Activated CD4-positive, alpha-beta T cell treated with anti-CD3 and anti-CD28 coated beads, Interleukin-2, amount 50 U/mL, for 48 hours (primary cell): ENCODE data around the gene FBRSL1.
A peak's percentile ranks its signal among the peaks of the same experiment; 100 is the strongest.
"Not testable (repeated sequence)": the region's sequence is repeated elsewhere in the genome, so short reads cannot be mapped to it uniquely, and the experiment has no call there.

Experiments
- DNase-seq, 2 experiments: peaks; one replicate each; pipeline ENCODE4 v3.0.0-alpha.2; 2020

FBRSL1 gene

DNA sequence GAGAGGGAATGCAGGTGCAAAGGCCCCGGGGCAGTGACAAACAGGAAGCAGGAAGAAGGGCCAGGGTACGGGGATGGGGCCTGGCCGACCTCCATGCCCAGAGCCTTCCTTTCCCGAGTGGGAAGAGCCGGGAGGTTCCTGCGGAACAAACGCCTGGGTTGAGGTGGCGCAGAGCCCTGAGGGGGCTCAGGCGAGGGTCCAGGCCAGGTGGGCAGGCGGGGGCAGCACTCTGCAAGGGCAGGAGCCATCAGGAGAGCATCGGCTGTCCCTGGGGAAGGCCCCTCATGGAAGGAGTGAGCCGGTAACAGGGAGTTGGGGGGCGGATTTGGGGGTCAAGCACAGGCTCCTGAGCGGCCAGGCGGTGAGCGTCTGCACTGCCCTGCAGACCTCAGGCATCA, 18.1 kb upstream of the FBRSL1 start:
- DNase-seq = no peak

DNA sequence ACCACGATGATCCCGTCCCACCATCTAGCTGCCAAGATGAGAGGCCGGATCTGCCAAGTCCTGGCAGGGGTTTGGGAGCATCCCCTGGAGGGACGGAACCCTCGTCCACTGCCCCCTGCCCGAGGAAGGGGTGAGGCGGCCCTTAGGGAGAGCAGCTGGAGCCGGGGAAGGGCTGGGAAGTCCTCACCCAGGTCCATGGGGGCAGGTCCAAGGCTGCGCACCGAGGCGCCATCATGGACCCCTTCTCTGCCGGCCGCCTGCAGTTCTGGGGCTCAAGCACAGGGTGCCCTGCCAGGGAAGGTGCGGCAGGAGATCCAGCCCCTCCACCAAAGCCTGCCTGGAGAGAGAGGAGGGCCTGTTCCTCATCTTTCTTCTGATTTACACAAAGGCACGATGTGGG, 17.6 kb upstream of the FBRSL1 start:
- no peak for DNase-seq

DNA sequence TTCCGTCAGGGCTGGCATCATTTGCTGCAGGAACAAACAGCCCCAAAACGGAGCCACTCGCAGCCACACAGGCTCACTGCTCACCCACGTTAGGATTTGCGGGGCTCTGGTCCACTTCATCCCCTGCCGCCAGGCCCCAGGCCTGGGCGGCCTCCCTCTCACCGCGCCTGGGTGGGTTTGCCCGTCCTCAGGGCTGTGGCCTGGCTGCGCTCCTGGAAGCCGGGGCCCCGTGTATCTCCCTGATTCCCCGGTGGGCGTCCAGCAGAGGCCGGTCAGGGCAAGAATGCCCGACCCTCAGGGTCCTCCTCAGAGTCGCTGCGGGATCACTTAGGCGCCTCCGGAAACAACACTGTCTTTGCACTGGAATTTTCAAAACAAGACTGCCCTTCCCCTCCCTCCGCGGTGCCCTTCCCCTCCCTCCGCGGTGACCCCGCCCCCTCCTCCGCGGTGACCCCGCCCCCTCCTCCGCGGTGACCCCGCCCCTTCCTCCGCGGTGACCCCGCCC, 15.7 kb upstream of the FBRSL1 start:
- DNase-seq = peak; percentile 25 to 34

DNA sequence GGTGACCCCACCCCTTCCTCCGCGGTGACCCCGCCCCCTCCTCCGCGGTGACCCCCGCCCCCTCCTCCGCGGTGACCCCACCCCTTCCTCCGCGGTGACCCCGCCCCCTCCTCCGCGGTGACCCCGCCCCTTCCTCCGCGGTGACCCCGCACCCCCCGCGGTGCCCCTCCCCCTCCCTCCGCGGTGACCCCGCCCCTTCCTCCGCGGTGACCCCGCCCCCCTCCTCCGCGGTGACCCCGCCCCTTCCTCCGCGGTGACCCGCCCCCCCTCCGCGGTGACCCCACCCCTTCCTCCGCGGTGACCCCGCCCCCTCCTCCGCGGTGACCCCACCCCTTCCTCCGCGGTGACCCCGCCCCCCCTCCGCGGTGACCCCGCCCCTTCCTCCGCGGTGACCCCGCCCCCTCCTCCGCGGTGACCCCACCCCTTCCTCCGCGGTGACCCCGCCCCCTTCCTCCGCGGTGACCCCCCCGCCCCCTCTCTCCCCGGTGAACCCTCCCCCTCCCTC, 15.1 kb upstream of the FBRSL1 start:
- not testable (repeated sequence) for DNase-seq

DNA sequence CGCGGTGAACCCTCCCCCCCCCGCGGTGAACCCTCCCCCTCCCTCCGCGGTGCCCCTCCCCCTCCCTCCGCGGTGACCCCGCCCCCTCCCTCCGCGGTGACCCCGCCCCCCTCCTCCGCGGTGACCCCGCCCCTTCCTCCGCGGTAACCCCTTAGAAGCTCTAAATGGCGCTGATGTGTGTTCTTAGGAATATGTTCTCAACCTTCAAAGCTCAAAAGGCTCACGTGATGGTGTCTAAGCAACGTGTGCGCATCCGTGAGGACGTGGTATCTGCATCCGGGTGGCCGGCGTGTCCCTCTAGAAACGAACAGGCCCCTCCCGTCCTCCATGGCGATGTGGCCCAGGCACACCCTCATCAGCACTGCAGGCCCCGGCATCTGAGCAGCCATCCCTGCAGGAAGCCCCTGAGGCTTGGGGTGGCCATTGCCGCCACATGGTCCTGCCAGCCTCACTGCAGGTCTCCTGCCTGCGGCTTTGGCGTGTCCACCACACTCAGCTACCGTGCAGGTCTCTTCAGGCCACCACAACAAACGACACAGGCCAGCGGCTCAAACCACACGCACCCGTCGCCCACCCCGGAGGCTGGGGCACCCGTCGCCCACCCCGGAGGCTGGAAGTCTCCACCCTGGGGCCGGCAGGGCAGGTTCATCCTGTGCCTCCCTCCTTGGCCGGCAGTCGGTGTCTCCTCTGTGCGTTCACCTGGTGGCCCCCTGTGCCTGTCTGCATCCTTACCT, 14.5 kb upstream of the FBRSL1 start:
- peak; percentile 32 to 33 for DNase-seq

DNA sequence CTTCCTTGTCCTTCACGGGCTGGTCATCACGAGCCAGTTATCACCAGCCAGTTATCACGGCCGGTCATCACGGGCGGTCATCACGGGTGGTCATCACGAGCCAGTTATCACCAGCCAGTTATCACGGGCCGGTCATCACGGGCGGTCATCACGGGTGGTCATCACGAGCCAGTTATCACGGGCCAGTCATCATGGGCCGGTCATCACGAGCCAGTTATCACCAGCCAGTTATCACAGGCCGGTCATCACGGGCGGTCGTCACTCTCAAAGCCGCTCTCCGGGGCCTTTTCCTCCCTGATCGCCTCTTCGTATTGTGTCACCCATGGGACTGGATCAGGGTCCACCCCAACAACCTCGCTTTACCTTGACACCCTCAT, 13.9 kb upstream of the FBRSL1 start:
- no peak for DNase-seq

DNA sequence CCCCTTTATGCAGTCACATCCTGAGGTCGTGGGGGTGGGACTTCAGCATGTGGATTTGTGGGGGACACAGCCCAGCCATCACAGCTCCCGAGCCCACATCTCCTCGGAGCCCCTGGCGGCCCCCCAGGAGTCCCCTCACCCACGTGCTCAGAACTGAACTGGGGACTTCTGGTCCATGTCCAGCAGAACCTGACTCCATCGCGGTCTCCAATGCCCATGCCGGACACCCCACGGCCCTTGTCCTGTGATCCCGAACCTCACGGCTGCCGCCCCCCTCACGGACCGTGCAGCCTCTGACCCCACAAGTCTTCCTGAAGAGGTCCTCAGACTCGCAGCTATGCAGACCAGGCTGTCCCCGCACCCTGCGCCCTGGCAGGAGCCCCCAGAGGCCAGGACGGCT, 13.5 kb upstream of the FBRSL1 start:
- no peak for DNase-seq

DNA sequence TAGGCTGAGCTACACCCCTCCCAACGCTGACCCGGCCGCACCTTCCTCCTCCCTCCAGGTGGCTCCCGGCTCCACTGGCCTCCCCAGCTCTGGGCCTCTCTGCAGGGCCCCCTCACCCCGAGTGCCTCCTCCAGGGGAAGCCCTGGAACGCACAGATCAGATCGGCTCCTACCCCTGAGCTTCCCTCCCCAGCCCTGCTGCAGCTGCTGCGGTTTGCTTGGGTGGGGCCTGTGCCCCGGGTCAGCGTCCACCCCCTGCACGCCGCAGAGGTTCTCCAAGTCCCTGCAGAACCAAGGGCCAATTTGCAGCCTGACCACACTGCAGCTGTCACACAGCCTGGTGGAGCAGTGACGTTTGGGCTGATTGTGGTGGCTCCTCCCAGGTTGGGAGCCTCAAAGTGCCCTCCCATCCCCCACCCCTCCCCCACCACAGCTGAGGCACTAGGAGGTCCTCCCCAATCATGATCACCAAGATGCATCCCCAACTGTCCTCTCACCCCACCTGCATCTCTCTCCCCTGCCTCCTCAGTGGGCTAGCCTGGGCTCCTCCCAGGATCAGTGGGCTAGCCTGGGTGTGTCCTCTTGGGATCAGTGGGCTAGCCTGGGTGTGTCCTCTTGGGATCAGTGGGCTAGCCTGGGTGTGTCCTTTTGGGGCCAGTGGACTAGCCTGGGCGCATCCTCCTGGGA, 12.8 kb upstream of the FBRSL1 start:
- DNase-seq = no peak

DNA sequence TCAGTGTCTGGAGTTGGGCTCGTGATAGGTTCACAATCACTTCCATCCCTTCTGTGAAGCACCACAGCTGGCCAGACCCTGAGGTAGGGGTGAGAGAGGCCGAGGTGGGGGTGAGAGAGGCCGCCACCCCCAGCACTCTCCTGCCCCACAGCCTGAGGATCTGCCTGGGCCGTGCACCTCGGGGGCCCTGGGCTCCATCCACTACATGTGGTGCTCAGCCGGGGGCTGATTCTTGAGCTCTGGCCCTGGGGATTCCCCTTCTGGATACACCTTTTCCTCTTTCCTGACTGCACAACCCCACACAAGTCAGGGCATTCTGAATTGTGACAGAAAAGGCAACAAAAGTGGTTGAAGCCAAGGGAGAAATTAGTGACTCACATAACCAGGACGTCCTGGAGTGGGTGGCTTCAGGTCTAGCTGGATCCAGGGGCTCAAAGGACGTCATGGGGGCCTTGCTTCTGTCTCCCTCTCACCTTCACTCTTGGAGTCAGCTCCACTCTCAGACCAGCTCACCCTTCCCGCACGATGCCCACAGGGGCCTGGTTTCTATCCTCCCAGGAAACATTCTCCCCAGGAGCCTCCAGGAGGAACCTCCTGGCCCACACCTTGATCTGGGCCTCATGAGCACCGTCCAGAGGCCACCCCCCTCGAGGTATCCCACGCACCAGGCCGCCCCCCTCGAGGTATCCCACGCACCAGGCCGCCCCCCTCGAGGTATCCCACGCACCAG, 12.1 kb upstream of the FBRSL1 start:
- no peak for DNase-seq

DNA sequence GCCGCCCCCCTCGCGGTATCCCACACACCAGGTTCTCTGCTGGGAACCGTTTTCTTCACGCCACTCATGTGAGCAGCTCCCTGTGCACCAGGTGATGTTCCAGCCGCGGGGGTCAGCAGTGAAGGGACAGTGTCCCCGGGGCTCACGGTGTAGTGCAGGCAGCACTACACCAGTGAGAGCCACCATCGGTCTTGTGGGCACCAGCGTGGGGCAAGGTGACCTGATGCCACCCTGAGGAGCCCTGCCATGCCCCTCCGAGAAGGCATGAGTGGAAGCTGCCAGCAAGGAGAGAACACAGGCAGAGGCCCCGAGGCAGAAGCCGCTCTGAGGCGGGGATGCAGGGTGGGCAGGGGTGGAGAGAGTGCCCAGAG, 11.5 kb upstream of the FBRSL1 start:
- no peak for DNase-seq

DNA sequence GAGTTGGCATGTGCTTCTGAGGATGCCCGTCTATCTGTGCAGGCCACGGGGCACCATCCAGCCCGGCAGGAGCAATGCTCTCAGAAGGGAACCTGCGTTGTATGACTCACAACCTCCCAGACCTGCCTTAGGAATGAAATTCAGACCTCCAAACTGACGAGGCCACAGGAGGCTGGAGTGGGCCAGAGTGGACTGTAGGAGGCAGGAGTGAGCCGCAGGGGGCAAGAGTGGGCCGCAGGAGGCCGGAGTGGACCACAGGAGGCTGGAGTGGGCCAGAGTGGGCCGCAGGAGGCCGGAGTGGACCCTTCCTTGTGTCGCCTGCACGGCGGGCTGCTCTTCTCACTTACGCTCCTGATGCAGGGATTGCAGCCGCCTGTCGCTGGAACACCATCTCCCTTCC, 11.1 kb upstream of the FBRSL1 start:
- DNase-seq = no peak

DNA sequence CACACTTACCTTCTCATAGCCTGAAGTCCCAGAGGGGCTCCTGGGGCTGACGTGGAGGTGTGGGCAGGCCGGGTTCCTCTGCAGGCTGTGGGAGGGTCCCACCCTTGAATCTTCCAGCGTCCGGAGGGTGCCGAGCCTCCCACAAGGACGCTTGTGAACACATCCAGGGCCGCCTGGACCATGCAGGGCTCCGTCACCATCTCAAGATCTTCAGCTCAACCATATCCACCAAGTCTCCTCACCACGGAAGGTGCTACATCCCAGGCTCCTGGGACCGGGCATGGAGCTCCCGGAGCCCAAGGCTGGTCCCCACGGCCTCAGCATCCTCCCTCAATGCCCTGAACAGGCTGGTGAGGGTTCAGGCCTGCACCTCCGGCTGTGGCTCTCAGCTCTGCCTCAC, 10.7 kb upstream of the FBRSL1 start:
- DNase-seq = no peak

DNA sequence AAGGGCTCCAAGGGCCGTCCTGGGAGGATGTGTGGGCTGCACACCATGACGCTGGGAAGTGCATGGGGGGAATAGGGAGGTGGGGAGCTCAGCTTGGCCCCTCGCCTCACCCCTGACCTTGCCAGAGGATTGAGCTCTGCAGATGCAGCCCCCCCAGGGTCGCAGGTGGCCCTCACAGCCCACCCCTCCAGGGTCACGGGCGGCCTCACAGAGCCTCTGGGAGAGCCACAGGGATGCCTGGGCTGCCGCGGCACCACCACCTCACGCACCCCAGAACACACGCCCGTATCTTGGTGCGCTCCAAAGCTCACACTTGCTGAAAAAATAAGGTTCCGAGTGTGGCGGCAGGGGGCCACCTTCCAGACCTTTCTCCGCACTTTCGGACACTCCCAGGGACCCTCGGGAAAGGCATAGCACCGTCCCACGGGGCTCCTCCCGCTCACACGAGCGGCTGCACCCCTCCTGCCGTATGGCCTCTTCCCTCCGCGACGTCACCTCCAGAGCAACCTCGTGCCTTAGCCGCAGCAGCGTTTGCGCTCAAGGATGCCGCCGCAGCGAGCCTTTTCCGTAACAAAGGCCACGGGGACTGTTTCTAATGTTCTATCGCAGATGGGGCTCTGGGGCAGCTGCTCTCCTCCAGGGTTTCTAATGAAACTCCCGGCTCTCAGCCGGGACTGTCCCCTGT, 9.9 kb upstream of the FBRSL1 start:
- DNase-seq = no peak

DNA sequence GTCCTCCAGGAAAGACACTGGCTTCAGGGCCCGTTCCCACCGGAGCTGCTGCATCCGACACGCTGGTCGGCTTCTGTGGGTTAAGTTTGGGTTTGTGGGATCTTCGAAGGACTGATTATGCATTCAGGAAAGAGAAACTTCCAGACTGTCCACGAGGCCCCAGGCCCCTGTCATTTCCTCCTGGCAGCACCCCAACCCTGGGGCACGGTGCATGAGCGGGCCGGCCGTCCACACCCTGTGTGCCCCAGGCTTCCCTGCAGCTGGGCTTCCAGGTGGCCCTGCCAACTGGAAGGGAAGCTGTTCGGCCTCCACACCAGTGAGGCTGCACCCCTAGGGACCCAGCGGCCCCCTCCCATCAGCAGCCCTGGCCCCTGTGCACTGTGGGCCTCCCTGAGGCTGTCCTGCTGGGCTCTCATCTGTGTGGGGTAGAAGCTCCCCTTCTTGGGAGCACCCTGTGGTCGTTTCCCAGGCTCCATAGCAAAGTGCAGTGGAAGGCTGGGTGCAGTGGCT, 9.3 kb upstream of the FBRSL1 start:
- no peak for DNase-seq

DNA sequence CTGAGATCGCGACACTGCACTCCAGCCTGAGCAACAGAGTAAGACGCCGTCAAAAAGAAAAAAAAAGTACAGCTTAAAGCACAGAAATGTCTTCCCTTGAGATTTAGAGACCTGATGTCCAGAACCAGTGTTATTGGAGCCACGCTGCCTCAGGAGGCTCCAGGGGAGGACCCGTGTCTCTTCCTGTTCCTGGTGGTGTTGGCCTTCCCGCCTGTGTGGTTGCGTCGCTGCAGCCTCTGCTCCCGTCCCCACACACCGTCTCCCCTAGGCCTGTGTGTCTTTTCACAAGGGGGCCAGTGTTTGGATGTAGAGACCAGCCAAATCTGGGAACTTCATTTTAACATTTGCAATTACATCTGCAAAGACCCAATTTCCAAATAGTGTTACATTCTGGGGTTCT, 8.6 kb upstream of the FBRSL1 start:
- no peak for DNase-seq

DNA sequence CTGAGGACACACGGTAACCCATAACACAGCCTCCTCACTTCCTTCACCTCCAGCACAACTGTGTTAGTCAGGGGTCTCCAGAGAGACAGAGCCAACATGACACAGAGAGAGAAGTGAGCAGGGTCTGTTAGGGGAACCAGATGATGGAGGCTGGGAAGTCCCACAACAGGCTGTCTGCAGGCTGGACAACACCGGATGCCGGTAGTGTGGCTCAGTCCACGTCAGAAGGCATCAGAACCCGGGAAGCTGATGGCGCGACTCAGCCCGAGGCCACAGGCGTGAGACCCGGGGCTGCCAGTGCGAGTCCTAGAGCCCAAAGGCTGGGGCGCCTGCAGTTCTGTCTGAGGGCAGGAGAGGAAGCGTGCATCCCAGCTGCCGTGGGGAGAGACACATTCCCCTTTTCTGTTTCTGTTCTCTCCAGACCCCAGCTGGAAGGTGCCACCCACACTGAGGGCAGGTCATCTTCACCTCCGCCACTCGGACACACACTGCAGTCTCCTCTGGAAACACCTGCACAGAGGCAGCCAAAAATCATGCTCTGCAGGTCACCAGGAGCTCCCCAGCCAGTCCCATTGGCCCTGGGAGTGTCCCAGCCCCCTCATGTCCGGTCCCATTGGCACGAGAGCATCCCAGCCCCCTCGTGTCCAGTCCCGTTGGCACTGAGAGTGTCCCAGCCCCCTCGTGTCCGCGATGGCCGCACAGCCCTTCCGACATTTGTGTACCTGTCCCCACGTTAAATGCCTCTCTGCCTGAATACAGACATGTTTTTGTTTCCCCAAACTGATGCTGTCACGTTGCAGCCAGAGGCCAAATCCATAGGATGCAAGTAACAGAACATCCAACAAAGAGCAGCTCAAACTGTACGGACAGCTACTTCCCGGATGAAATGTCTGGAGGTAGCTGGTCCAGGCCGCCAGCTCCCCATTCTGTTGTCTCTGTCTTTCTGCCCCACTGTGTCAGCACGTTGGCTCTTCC, 7.9 kb upstream of the FBRSL1 start:
- no peak for DNase-seq

DNA sequence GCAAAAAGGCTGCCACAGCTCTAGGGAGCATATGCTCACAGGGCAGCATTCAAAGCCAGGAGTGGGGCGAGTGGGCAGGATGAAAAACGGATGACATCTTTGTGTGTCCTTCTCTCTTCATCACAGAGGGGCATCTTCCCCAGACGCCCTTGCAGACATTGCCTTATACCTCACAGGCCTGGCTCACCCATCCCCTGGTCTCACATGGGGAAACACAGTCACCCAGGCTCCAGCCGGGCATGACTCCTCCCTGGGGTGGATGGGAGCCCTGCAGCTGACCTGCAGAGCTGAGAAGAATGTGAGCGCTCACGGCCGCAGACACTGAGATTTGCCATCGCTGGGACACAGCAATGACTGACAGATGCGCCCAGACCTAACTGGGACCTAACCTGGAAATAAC, 7.2 kb upstream of the FBRSL1 start:
- DNase-seq = no peak

DNA sequence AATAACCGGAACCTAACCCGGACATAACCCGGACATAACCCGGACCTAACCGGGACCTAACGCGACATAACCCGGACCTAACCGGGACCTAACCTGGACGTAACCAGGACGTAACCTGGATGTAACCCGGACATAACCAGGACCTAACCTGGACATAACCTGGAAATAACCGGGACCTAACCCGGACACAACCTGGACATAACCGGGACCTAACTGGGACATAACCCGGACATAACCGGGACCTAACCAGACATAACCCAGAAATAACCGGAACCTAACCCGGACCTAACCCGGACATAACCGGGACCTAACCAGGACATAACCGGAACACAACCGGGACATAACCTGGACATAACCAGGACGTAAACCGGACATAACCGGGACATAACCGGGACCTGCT, 6.7 kb upstream of the FBRSL1 start:
- DNase-seq = no peak

DNA sequence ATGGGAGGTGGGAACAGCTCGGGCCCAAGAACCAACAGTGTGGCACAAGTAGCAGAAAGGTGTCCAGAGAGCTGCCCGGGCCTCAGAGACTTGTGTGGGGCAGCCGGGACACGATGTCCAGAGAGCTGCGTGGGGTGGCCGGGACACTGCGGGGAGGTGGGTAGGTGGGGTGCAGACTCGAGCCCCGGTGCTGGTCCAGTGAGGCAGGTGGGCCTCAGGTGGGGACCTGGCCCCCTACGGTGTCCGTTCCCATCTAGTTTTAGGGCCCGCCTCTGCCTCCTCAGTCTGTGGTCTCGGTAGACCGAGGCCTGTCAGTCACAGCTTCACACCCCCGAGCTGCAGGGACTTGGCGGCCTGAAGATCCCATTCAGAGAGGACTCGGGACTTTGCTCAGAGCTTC, 6.3 kb upstream of the FBRSL1 start:
- no peak for DNase-seq

DNA sequence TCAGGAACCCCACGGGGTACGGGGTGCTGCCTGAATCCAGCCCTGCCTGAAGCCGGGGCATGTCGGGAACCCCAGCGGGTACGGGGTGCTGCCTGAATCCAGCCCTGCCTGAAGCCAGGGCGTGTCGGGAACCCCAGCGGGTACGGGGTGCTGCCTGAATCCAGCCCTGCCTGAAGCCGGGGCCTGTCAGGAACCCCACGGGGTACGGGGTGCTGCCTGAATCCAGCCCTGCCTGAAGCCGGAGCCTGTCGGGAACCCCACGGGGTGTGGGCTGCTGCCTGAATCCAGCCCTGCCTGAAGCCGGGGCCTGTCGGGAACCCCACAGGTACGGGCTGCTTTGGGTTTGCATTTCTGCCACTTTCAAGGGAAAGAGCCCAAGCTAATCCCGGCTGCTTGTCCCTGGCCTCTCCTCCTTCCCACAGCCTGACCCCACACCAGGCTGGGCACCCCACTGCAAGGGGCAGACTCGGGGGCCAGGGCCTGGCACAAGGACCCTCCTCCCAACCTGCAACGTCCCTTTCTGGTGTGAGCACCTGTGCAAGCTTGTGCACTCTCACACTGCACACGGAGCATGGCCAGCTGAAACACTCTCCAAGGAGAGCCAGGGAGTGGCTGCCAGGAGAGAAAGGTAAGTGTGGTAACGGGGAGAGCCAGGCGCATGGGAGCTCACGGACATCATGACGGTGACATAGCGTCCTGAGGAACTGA, 5.6 kb upstream of the FBRSL1 start:
- DNase-seq = no peak

DNA sequence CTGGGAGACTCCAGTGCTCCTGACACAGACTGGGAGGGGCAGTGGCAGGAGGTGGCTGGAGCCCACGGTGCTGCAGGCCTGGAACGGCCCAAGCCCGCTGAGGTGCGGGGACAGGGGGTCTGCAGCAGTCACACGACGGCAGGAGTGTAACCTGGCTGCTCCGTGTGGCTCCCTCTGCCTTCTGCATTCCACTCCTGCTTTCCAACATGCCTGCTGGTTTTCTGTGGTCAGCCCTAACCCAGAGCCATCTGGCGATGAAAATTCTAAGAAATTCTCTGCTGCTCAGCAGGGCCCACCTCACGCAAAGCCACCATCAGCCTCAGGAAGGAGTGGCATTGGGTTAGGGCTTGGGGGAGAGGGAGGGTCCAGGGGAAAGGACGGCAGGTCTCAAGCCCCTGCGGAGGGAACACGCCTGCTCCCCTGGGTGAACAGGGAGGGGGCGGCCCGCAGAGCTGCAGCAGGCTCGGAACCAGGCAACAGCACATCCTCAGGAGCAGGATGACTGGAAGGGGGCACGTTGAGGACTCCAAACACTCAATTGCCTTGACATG, 5.0 kb upstream of the FBRSL1 start:
- DNase-seq = no peak
